ENCODE results near the gene TMIGD2.

The TMIGD2 gene

GRCh38 chr19:4324228-4324627 lies 22.0 kb upstream of the TMIGD2 start:
- TF ChIP-seq CTCF (conservative IDR thresholded peaks at IDR 0.05), result no peak
- no peak overlapping the region for H3K27ac ChIP-seq

GRCh38 chr19:4323692-4324091 lies 21.5 kb upstream of the TMIGD2 start:
- no peak for TF ChIP-seq CTCF (conservative IDR thresholded peaks at IDR 0.05)
- H3K27ac ChIP-seq, result no peak overlapping the region

GRCh38 chr19:4322942-4323665 lies 20.9 kb upstream of the TMIGD2 start:
- no peak for TF ChIP-seq CTCF (conservative IDR thresholded peaks at IDR 0.05)
- H3K27ac ChIP-seq, result no peak overlapping the region

- no peak for TF ChIP-seq CTCF (conservative IDR thresholded peaks at IDR 0.05)
- H3K27ac ChIP-seq, result no peak overlapping the region
These were observed 18.2 kb upstream of the TMIGD2 start for GRCh38 chr19:4320419-4320818.

GRCh38 chr19:4319067-4319718 lies 17.0 kb upstream of the TMIGD2 start:
- no peak for TF ChIP-seq CTCF (conservative IDR thresholded peaks at IDR 0.05)
- H3K27ac ChIP-seq, result no peak overlapping the region

GRCh38 chr19:4318460-4318859 lies 16.3 kb upstream of the TMIGD2 start:
- no peak overlapping the region for H3K27ac ChIP-seq
- TF ChIP-seq CTCF (conservative IDR thresholded peaks at IDR 0.05), result no peak

- no peak overlapping the region for H3K27ac ChIP-seq
- TF ChIP-seq CTCF (conservative IDR thresholded peaks at IDR 0.05), result no peak
These were observed 14.8 kb upstream of the TMIGD2 start for GRCh38 chr19:4316956-4317355.
